Measurements from ENCODE around the gene HCRTR2. TPM values are rescaled to one million over a fixed set of nuclear protein-coding genes. Genes with fewer than 3 reads are reported as not detected.
"Not testable (repeated sequence)": the region's sequence is repeated elsewhere in the genome, so short reads cannot be mapped to it uniquely, and the experiment has no call there.

The HCRTR2 gene
- total RNA-seq, 2 donors from 2014 or later, result not detected

DNA sequence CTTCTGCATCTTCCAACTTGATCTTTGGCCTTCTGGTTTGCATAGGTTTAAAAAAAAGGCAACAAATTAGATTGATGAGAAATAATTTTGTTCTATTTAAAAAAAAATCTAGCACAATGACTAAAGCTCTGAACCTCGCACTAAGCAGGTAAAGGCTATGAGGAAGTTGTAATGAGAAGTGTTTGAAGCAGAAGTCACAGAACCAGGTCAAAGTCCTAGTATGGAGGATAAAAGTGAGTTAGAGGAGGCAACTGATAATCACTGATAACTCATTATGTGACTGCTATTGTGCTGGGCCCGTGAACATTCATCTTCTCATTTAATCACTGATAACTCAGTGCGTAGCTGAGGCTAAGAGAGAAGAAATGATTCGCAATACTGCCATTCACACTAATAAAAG is 106.9 kb downstream of the HCRTR2 start:
- no peak overlapping the region for H3K9ac ChIP-seq (ENCODE audit: low read depth in 2 of 2, low read length in 2 of 2)
- no peak for TF ChIP-seq CTCF (IDR thresholded peaks at IDR 0.05)
- no peaks in the 10 kb centered on the region for H3K4me1 ChIP-seq
- DNase-seq, result no peak
- no peak overlapping the region for H3K4me3 ChIP-seq
- no peaks in the 10 kb centered on the region for H3K9me3 ChIP-seq
- no peaks in the 10 kb centered on the region for H3K36me3 ChIP-seq
- H3K27ac ChIP-seq, result no peak overlapping the region
- H3K27me3 ChIP-seq, result no peaks in the 10 kb centered on the region
- intact Hi-C loops (cut with DNase I), result no loop called here

- TF ChIP-seq CTCF (IDR thresholded peaks at IDR 0.05), result no peak
- Histone ChIP-seq H3K27ac (no peak overlapping the region), H3K4me3 (no peak overlapping the region), H3K4me1 (no peaks in the 10 kb centered on the region), H3K9me3 (no peaks in the 10 kb centered on the region), H3K9ac (ENCODE audit: low read depth in 2 of 2, low read length in 2 of 2) (no peak overlapping the region), H3K27me3 (no peaks in the 10 kb centered on the region), H3K36me3 (no peaks in the 10 kb centered on the region)
- no peak for DNase-seq
- intact Hi-C loops (cut with DNase I), result no loop called here
These were observed 107.8 kb downstream of the HCRTR2 start for GRCh38 chr6:55282115-55282514.

DNA sequence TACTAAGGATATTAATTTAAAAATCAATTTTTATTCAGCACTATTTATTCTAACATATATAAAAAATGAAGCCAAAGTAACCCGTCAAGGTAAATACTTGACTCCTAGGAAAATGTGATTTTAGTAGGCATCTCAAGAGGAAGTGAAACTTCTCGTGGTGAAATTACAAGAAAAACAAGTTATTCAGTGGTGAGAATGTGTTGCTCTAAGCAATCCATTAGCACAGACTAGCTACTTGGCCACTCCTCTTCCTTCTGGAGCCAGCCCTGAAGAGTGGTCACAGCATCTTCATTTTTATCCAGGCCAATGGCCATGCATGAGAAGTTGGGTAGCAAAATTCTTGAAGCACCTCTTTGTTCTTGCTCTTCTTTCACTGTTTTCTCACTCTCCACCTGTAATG is 112.5 kb downstream of the HCRTR2 start:
- no peak for TF ChIP-seq CTCF (IDR thresholded peaks at IDR 0.05)
- H3K9me3 ChIP-seq, result no peaks in the 10 kb centered on the region
- no peak overlapping the region for H3K9ac ChIP-seq (ENCODE audit: low read depth in 2 of 2, low read length in 2 of 2)
- intact Hi-C loops (cut with DNase I), result no loop called here
- H3K4me3 ChIP-seq, result no peak overlapping the region
- H3K36me3 ChIP-seq, result no peaks in the 10 kb centered on the region
- no peak overlapping the region for H3K27ac ChIP-seq
- no peaks in the 10 kb centered on the region for H3K4me1 ChIP-seq
- H3K27me3 ChIP-seq, result no peaks in the 10 kb centered on the region
- no peak for DNase-seq

GRCh38 chr6:55290736-55291135 is 116.4 kb downstream of the HCRTR2 start:
- no peak overlapping the region for H3K9ac ChIP-seq (ENCODE audit: low read depth in 2 of 2, low read length in 2 of 2)
- no peak overlapping the region for H3K4me3 ChIP-seq
- no peak overlapping the region for H3K27ac ChIP-seq
- intact Hi-C loops (cut with DNase I), result no loop called here
- no peaks in the 10 kb centered on the region for H3K27me3 ChIP-seq
- no peak for TF ChIP-seq CTCF (IDR thresholded peaks at IDR 0.05)
- H3K4me1 ChIP-seq, result no peaks in the 10 kb centered on the region
- H3K9me3 ChIP-seq, result no peaks in the 10 kb centered on the region
- H3K36me3 ChIP-seq, result no peaks in the 10 kb centered on the region
- DNase-seq, result no peak

DNA sequence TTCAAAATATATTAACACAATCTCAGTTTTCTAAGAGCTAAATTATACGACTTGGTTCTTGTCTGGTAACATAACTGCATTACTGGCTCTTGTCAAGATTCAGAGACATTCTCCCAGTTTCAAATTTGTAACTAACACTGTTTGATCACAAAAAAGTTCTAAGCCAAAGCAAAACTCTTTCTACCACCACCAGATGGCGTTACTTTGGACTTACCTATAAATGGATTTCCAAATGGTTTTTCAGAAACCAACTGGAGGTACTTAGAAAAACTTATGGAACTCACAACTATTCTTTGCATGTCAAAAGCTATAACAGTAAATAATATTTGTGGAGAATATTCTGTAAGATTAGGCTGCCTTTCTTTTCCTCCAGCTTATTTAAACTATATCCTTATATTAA is 118.8 kb downstream of the HCRTR2 start:
- no peak for DNase-seq
- no peak overlapping the region for H3K27ac ChIP-seq
- intact Hi-C loops (cut with DNase I), result no loop called here
- no peaks in the 10 kb centered on the region for H3K4me1 ChIP-seq
- TF ChIP-seq CTCF (IDR thresholded peaks at IDR 0.05), result no peak
- no peaks in the 10 kb centered on the region for H3K9me3 ChIP-seq
- H3K9ac ChIP-seq (ENCODE audit: low read depth in 2 of 2, low read length in 2 of 2), result no peak overlapping the region
- H3K4me3 ChIP-seq, result no peak overlapping the region
- no peaks in the 10 kb centered on the region for H3K36me3 ChIP-seq
- no peaks in the 10 kb centered on the region for H3K27me3 ChIP-seq

- H3K27me3 ChIP-seq; H3K9ac ChIP-seq (ENCODE audit: low read depth in 2 of 2, low read length in 2 of 2); H3K4me3 ChIP-seq; DNase-seq; intact Hi-C loops (cut with DNase I); H3K9me3 ChIP-seq; H3K4me1 ChIP-seq; H3K27ac ChIP-seq; H3K36me3 ChIP-seq: not testable (repeated sequence)
These were observed 122.9 kb downstream of the HCRTR2 start for GRCh38 chr6:55297214-55297613.
